OCI-LY7 (cell line): ENCODE data around the gene MVD. TPM values are rescaled to one million over a fixed set of nuclear protein-coding genes. Genes with fewer than 3 reads are reported as not detected.

ENCODE experiments used
- BruUV-seq: library from RNA; stranded (reverse); fragments of 400-500 nt; replicated peaks from 2 replicates; lab custom pipeline; 2021; lab: Mats Ljungman, UMichigan
- CTCF ChIA-PET: fragments of 300-600 bp; sonication (Branson Sonifier 250); formaldehyde crosslinking; loops from one replicate; lab custom pipeline; 2022; ENCODE audit warnings: antibody characterized with exemption; ENCODE audit not compliant: unreplicated experiment; lab: Charles Lee
- POLR2A ChIA-PET: fragments of 300-600 bp; sonication (Branson Sonifier 250); formaldehyde crosslinking; loops from one replicate; lab custom pipeline; 2022; ENCODE audit warnings: antibody characterized with exemption; lab: Charles Lee
- DNase-seq: peaks from one replicate; pipeline ENCODE4 v3.0.0-alpha.2; 2015; ENCODE audit warnings: low spot score
- H2AFZ ChIP-seq: fragments of 200-600 bp; sonication (generic), shearing (Covaris generic); 2 replicates; pipeline ENCODE4 v1.6.1; 2014; ENCODE audit warnings: mild to moderate bottlenecking, antibody characterized with exemption, low read length, moderate library complexity
- H3K27ac ChIP-seq: fragments of 200-600 bp; sonication (generic); 2 replicates; pipeline ENCODE4 v1.5.1; 2014; ENCODE audit warnings: mixed run types, low read depth, mild to moderate bottlenecking, moderate library complexity, low read length, inconsistent platforms; ENCODE audit not compliant: poor library complexity, severe bottlenecking
- H3K36me3 ChIP-seq: fragments of 200-600 bp; sonication (generic); 2 replicates; pipeline ENCODE4 v1.6.1; 2014; ENCODE audit warnings: mild to moderate bottlenecking, antibody characterized with exemption, low read length, moderate library complexity, mixed read lengths; ENCODE audit not compliant: insufficient read depth
- H3K4me1 ChIP-seq: fragments of 200-600 bp; sonication (generic); 2 replicates; pipeline ENCODE4 v1.5.1; 2014; ENCODE audit warnings: mild to moderate bottlenecking, low read length; ENCODE audit not compliant: insufficient read depth, poor library complexity, severe bottlenecking
- H3K4me2 ChIP-seq: fragments of 200-600 bp; sonication (generic); 2 replicates; pipeline ENCODE4 v1.6.1; 2014; ENCODE audit warnings: mild to moderate bottlenecking, low read length
- H3K4me3 ChIP-seq: fragments of 200-600 bp; sonication (generic); 2 replicates; pipeline ENCODE4 v1.5.1; 2014; ENCODE audit warnings: mild to moderate bottlenecking, low read depth, low read length; ENCODE audit not compliant: poor library complexity, severe bottlenecking
- H3K79me2 ChIP-seq: fragments of 200-600 bp; sonication (generic); 2 replicates; pipeline ENCODE4 v1.6.1; 2016; ENCODE audit warnings: low read depth, mild to moderate bottlenecking, low read length, moderate library complexity, mixed read lengths; ENCODE audit not compliant: insufficient read depth
- H3K9me2 ChIP-seq: fragments of 200-600 bp; sonication (generic); 2 replicates; pipeline ENCODE4 v1.6.1; 2016; ENCODE audit warnings: mild to moderate bottlenecking, low read length, mixed read lengths; ENCODE audit not compliant: insufficient read depth
- H3K9me3 ChIP-seq: fragments of 200-600 bp; sonication (generic); 2 replicates; pipeline ENCODE4 v1.6.1; 2014; ENCODE audit warnings: mild to moderate bottlenecking, mixed run types, low read length, mixed read lengths
- H4K20me1 ChIP-seq: fragments of 200-600 bp; sonication (generic); 2 replicates; pipeline ENCODE4 v1.6.1; 2014; ENCODE audit warnings: mild to moderate bottlenecking, antibody characterized with exemption, low read length, moderate library complexity, mixed read lengths; ENCODE audit not compliant: insufficient read depth
- EZH2phosphoT487 ChIP-seq: fragments of 200-600 bp; sonication (generic); IDR thresholded peaks from 2 replicates; pipeline ENCODE4 v1.6.1; 2018; ENCODE audit warnings: low read depth, borderline replicate concordance, mild to moderate bottlenecking, mixed run types, antibody characterized with exemption, low read length, moderate library complexity, mixed read lengths
- intact Hi-C: fragments of 100-400 bp; cut with micrococcal nuclease; formaldehyde crosslinking; loops from one replicate; pipeline ENCODE4 v1.10.0; 2022; ENCODE audit not compliant: unreplicated experiment
- total RNA-seq, 2 experiments: library from RNA; depleted of rRNA in 1 of 2; stranded (reverse); fragments of >200 nt in 1 of 2; shearing (Covaris generic) in 1 of 2; gene quantifications; 2 replicates each; pipeline ENCODE4 v1.2.3, GENCODE V29; 2014 to 2022
- TF ChIP-seq, protein P1 (sequence below): fragments of 200-600 bp; sonication (generic); conservative IDR thresholded peaks from 2 replicates; pipeline ENCODE4 v1.5.1; 2014; ENCODE audit warnings: mild to moderate bottlenecking, antibody characterized with exemption, low read length, moderate library complexity, mixed read lengths

Gene MVD
- total RNA-seq, 2 experiments from 2014 or later, result 65.6 to 158 TPM

DNA sequence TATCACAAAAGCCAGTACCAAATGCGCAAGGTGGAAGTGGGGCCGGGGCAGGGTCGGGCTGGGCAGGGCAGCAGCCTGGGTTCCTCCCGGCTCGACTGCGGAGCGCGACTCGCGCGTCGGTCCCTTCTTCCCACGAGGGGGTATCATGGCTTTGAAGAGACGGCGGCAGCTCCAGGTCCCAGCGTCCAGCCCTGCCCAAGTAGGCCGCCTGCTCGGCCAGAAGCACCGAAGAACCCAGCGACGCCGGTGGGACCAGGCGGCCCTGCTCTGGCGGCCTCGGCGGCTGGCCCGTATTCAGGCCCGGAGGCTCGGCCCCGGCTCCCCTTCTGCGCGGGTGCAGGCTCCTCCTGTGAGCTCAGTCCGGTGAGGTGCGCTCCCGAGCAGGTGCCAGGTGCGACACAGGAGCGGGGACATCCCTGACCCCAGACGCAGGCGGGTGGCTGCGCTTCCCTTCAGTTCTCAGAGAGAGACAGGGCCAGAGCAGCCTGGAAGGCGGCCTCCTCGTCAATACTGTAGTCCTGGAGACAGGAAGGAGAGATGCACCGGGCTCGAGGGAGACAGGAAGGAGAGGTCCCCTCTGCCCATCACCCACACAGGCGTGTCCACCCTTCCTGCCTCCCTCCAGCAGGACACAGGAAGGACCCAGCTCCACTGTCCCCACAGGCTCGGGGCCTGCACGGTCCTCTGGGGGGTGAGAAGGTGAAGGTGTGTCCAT is 34.4 kb upstream of the MVD start:
- Histone ChIP-seq H3K27ac (no peak overlapping the region), H3K9me2 (no peaks in the 10 kb centered on the region), H3K36me3 (peaks cover 24% of the 10 kb centered on the region; the same call in 1 of the 2 replicates), H3K79me2 (0 out of 2 replicates have a peak, but pooled peaks cover 7% of the 10 kb centered on the region), H3K4me3 (no peak overlapping the region), H3K4me1 (peaks cover 49% of the 10 kb centered on the region), H3K9me3 (no peaks in the 10 kb centered on the region), H3K4me2 (no peak overlapping the region), H2AFZ (no peak overlapping the region), H4K20me1 (no peaks in the 10 kb centered on the region)
- TF ChIP-seq, protein P1, sequence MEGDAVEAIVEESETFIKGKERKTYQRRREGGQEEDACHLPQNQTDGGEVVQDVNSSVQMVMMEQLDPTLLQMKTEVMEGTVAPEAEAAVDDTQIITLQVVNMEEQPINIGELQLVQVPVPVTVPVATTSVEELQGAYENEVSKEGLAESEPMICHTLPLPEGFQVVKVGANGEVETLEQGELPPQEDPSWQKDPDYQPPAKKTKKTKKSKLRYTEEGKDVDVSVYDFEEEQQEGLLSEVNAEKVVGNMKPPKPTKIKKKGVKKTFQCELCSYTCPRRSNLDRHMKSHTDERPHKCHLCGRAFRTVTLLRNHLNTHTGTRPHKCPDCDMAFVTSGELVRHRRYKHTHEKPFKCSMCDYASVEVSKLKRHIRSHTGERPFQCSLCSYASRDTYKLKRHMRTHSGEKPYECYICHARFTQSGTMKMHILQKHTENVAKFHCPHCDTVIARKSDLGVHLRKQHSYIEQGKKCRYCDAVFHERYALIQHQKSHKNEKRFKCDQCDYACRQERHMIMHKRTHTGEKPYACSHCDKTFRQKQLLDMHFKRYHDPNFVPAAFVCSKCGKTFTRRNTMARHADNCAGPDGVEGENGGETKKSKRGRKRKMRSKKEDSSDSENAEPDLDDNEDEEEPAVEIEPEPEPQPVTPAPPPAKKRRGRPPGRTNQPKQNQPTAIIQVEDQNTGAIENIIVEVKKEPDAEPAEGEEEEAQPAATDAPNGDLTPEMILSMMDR, result no peak
- TF ChIP-seq EZH2phosphoT487, result no peak
- no peak for DNase-seq
- no TSS peak for BruUV-seq
- CTCF ChIA-PET, result no interaction called here
- POLR2A ChIA-PET, result no interaction called here
- intact Hi-C loops, result no loop called here

DNA sequence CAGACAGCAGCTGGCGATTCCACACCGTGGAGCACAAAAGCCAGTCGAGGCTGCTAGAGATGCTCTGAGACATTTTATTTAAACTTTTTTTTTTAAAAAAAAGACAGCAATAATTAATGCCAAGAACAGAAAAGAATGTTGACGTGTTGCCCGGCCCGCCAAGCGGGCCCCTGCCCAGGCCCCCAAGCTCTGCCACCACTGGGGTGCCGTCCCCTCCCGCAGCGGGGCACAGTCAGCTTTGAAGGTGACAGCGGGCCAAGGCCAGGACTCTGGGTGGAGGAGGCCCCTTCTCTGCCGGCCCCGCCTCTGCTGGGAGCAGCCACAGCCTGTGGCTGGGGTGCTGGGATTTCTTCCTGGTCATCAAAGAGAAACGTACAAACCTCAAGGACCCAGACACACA is 33.5 kb upstream of the MVD start:
- no peaks in the 10 kb centered on the region for H3K9me3 ChIP-seq
- TSS peak; percentile 93 for BruUV-seq
- H4K20me1 ChIP-seq, result no peaks in the 10 kb centered on the region
- CTCF ChIA-PET, result interaction anchor here (0.6 kb wide), 1 partner anchor 8 kb away, joined by 3 read pairs; no protein-coding TSS in a partner anchor
- H3K4me3 ChIP-seq, result no peak overlapping the region
- H2AFZ ChIP-seq, result no peak overlapping the region
- no peak for TF ChIP-seq EZH2phosphoT487
- TF ChIP-seq, protein P1, result no peak
- no peak overlapping the region for H3K27ac ChIP-seq
- H3K4me1 ChIP-seq, result peaks cover 49% of the 10 kb centered on the region
- no peak for DNase-seq
- 0 out of 2 replicates have a peak, but pooled peaks cover 2% of the 10 kb centered on the region for H3K79me2 ChIP-seq
- intact Hi-C loops, result no loop called here
- H3K9me2 ChIP-seq, result no peaks in the 10 kb centered on the region
- no peak overlapping the region for H3K4me2 ChIP-seq
- POLR2A ChIA-PET, result no interaction called here
- peaks cover 24% of the 10 kb centered on the region; the same call in 1 of the 2 replicates for H3K36me3 ChIP-seq

DNA sequence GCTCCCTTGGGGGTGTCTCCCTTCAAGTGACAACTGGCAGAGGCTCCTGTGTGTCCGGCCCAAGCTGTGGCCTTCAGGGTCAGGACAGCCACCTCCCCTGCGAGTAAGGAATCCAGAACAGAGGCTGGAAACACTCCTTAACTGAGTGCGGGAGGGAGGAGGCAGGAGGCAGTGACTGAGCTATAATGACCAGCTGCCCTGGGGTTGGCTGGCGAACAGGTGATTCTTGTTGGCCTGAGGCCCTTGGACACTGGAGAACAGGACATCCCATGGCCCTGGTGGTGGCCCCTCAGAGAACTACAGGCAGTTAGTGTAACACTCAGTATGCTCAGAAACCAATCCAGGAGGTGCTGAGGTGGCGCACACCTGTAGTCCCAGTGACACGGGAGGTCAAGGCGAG is 32.9 kb upstream of the MVD start:
- intact Hi-C loops, result no loop called here
- peaks cover 42% of the 10 kb centered on the region for H3K4me1 ChIP-seq
- CTCF ChIA-PET, result interaction anchor here (0.6 kb wide), 1 partner anchor 9 kb away, joined by 3 read pairs; no protein-coding TSS in a partner anchor

More for the DNA sequence above, 32.9 kb upstream of the MVD start:
- Histone ChIP-seq H4K20me1 (no peaks in the 10 kb centered on the region), H3K79me2 (no peaks in the 10 kb centered on the region), H3K4me3 (no peak overlapping the region), H3K9me3 (no peaks in the 10 kb centered on the region), H3K36me3 (peaks cover 24% of the 10 kb centered on the region; the same call in 1 of the 2 replicates), H3K4me2 (no peak overlapping the region), H3K27ac (no peak overlapping the region), H3K9me2 (no peaks in the 10 kb centered on the region), H2AFZ (no peak overlapping the region)
- no peak for TF ChIP-seq EZH2phosphoT487
- TF ChIP-seq, protein P1, result no peak
- no peak for DNase-seq
- POLR2A ChIA-PET, result no interaction called here
- no TSS peak for BruUV-seq
